ENCODE data around the gene BDH1.

GRCh38 chr3:197589545-197589944, 33.8 kb upstream of the BDH1 start:
- TF ChIP-seq CTCF (IDR thresholded peaks at IDR 0.05; ENCODE audit: poor library complexity, severe bottlenecking) (no peak), EZH2 (IDR thresholded peaks at IDR 0.05; ENCODE audit: borderline replicate concordance, insufficient read depth, low read length, poor library complexity, severe bottlenecking) (no peak), REST (IDR thresholded peaks at IDR 0.05; ENCODE audit: borderline replicate concordance) (no peak), EP300 (conservative IDR thresholded peaks at IDR 0.05; ENCODE audit: poor library complexity, severe bottlenecking) (no peak), MXI1 (conservative IDR thresholded peaks at IDR 0.05; ENCODE audit: poor library complexity, severe bottlenecking) (no peak), TAF1 (IDR thresholded peaks at IDR 0.05; ENCODE audit: low read depth) (no peak), POLR2AphosphoS5 (IDR thresholded peaks at IDR 0.05) (no peak)
